ENCODE data around the gene LGI1.

LGI1 gene

DNA sequence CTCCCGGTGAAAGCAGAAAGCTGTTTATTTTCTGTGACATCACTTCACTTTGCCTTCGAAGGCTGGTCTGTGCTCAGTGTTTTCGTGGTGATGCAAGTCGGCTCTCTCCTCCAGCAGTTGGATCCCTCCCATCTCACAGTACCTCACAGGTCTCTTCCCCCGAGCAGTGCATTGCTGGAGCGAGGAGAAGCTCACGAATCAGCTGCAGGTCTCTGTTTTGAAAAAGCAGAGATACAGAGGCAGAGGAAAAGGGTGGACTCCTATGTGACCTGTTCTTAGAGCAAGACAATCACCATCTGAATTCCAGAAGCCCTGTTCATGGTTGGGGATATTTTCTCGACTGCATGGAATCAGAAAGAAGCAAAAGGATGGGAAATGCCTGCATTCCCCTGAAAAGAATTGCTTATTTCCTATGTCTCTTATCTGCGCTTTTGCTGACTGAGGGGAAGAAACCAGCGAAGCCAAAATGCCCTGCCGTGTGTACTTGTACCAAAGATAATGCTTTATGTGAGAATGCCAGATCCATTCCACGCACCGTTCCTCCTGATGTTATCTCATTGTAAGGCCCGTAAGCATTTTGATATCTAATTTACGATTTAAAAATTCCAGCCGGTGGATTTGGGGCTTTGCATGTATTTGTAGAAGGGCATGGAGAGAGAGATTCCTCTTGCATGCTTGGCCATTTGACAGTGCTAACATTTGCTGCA lies at the start of gene LGI1:
LGI1 (plus strand) TSS at position 136 of the 707 bp plus-strand sequence; CDS start at position 345, 209 bp downstream.
- no peak for DNase-seq

GRCh38 chr10:93710333-93710909 lies 47.3 kb upstream of the LGI1 start:
- DNase-seq: no peak

DNA sequence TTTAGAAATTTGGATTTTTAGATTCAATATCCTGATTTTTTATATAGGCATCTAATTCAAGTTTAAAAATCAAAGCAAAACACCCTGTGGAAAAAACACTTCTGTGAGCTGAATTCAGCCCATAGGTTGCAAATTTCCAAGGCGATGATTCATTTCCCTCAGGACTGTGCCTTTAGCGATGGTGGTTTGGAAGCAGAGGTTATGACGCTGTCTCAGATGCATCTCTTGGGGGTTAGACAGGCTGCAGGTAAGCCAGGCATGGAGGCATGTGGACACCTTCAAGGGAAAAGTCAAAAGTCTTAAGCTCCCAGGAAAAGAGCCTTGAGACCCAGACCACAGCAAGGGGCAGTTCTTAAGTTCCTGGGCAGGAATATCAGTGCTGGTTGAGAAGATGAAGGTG lies 45.8 kb upstream of the LGI1 start:
- DNase-seq: no peak

GRCh38 chr10:93712593-93712992 lies 45.1 kb upstream of the LGI1 start:
- no peak for DNase-seq

DNA sequence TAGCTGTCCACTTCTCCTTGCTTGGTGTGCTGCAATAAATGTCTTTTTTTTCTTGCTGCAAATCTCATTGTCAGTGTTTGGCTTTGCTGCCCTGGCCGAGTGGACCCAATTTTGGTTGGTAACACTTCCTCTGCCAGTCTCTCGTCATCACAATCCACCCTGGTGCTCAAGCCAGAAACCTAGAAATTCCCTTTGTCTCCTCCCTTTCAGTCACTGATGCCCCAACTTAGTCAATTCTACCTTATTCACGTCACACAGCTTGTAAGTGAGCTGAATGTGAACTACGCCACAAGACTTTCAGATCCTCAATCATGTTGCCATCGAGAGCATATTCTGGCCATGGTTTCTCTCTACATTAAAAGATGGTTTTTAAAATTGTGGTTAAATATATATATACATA lies 42.4 kb upstream of the LGI1 start:
- DNase-seq: no peak

DNA sequence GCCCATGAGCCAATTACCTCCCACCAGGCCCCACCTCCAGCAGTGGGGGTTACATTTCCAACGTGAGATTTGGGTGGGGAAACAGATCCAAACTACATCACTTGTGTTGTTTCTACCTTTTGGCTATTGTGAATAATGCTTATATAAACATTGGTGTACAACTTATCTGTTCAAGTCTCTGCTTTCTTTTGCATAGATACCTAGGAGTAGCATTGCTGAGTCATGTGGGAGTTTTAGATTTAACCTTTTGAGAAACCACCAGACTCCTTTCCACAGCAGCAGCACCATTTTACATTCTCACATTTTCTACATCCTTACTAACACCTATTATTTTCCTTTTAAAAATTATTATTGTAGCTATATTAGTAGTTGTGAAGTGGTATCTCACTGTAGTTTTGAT lies 41.0 kb upstream of the LGI1 start:
- DNase-seq: no peak

DNA sequence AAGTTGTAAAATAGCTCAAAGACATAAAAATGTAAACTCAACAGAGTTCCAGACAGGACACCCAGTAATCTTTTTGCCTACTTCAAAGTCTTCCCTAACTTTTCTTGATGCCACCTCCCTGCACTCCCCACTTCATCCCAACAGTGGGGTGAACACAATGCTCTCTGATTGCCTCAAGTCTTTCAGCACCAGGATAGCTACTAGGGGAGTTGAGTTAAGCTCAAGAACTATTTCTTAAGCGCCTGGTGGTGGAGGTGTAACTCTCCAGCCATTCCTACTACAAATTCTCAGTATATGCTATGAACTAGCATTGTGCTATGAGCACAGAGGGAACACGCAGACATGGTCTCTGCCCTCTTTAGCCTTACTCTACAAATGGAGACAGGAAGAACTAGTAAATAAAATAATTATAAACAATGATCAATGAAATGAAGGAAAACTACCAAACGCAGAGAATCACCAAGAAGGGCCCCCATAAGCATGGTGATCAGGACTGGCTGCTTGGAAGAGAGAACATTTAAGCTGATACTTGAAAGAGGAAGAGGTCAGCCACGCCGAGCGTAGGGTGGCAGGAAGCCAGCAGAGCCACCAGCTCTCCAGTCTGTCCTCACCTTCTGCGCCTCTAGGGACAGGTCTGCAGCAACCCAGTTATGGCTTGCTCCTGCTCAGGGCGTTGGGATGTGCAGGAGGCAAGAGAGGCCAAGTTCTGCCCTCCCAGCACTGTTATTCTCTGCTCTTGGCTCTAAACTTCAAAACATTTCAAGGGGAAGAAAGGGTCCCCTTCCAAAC lies 38.6 kb upstream of the LGI1 start:
- no peak for DNase-seq

GRCh38 chr10:93719901-93720300 lies 37.8 kb upstream of the LGI1 start:
- DNase-seq: no peak

GRCh38 chr10:93722550-93722949 lies 35.2 kb upstream of the LGI1 start:
- DNase-seq: no peak

GRCh38 chr10:93723153-93723552 lies 34.6 kb upstream of the LGI1 start:
- DNase-seq: no peak

DNA sequence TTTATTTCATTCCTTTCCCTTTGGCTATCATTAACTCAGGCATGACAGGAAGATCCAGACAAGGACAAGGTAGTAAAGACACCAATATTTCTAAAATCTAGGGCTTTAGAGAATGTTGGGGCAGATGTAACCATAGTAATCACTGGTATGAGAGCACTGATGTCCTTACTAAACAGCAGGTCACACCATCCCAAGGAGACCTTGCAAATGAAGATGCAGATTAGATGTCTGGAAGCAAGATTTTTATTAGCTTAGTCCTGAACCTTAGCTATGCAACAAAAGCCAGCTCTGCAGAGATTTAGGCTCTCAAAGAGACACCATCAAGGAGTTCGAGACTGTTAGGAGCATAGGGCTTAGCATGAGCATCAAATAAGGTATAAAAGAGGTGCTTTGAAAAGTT lies 31.7 kb upstream of the LGI1 start:
- DNase-seq: no peak

- no peak for DNase-seq
Measured at GRCh38 chr10:93741367-93741766, 16.4 kb upstream of the LGI1 start.

GRCh38 chr10:93742633-93743349 lies 14.9 kb upstream of the LGI1 start:
- DNase-seq: no peak

DNA sequence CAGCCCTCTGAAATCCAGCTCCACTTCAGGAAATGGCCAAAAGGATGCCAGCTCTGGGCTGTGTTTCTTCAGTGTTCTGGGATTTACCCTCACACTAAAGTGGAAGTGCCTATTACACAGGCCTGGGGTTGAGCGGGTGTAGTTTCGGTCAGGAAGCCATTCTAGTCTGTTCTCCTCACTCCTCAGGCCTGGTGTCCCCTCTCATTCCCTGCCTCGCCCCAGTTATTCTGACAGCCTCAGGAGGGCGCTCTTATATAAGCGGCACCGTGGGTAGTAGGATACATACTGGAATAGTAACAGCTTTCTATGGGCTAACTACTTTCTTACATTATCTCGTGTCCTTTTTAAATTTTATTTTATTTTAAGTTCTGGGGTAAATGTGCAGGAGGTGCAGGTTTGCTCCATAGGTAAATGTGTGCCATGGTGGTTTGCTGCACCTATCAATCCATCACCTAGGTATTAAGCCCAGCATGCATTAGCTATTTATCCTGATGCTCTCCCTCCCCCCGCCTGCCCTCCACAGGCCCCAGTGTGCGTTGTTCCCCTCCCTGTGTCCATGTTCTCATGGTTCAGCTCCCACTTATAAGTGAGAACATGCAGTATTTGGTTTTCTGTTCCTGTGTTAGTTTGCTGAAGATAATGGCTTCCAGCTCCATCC lies 12.2 kb upstream of the LGI1 start:
- no peak for DNase-seq

- DNase-seq: peak; percentile 7
Measured at GRCh38 chr10:93746844-93747284, 10.9 kb upstream of the LGI1 start.

- DNase-seq: no peak
Measured at GRCh38 chr10:93749218-93749799, 8.4 kb upstream of the LGI1 start.

DNA sequence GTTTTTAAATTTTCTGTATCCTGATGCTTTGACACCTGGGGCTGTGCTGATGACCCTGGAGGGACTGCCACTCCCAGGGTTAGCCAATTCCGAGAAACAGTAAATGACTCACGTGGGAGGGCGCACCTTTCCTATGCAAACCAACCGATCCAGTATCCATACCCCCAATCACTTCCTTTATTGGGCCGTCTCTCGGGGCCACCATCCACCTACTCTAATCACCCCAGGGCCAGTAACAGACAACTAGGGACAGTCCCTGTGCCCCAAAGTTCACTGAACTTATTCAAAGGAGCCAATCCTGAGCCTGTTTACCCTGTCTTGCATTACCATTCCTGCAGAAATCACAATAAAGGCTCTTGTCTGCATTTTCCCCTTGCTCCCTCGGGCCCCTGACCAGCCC lies 6.6 kb upstream of the LGI1 start:
- no peak for DNase-seq

DNA sequence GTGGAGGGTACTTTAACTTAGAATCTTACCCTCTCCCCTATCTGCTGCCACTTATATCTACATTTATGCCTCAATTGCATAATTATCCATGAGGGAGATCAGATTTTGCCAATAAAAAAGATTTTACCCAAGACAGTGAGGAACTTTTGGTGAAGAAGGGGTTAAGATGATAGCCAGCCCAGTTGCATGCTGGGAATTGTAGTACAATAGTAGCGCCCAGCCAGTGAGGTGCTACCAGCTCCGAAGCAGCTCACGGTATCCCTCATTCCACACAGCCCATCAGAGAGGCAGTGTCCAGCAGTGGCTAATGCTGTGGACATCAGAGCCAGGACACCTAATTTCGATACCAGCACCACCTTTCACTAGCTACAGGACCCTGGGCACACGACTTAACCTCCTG lies 5.9 kb upstream of the LGI1 start:
- DNase-seq: no peak

- no peak for DNase-seq
Measured at GRCh38 chr10:93752761-93753160, 5.0 kb upstream of the LGI1 start.

- DNase-seq: no peak
Measured at GRCh38 chr10:93753621-93754250, 4.0 kb upstream of the LGI1 start.

DNA sequence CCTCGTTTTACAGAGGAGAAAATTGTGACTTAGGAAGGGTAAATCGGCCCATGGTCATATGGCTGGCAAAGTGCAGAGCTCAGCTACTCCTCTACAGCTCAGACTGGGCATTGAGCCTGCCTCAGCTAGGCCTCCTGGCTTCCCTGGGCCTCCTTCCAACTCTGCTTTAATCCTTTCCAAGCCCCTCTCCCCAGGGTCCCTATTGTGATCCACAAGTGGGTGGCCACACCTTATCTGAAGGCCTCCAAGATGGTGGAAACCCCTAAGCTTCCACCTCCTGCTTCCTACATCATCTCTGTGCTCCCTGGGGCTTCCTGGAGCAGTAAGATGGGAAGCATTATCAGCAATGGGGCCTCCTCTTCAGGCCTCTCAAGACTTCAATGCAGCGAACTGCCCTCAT lies 3.0 kb upstream of the LGI1 start:
- no peak for DNase-seq

Data from NCI-H1105 treated with DMSO at 0.1 percent for 48 hours (cell line).